ENCODE measurements around the gene CNMD. TPM values are rescaled to one million over a fixed set of nuclear protein-coding genes. Genes with fewer than 3 reads are reported as not detected.
A peak's percentile ranks its signal among the peaks of the same experiment; 100 is the strongest.
"Not testable (repeated sequence)": the region's sequence is repeated elsewhere in the genome, so short reads cannot be mapped to it uniquely, and the experiment has no call there.

CNMD gene
- total RNA-seq, 2 experiments from 2014 or later, result not detected

GRCh38 chr13:52708266-52708665 is 31.4 kb downstream of the CNMD start:
- H3K27ac Mint-ChIP-seq; DNase-seq; H3K27me3 Mint-ChIP-seq; CTCF ChIA-PET; H3K9me3 Mint-ChIP-seq; H3K36me3 Mint-ChIP-seq; H3K4me1 Mint-ChIP-seq (ENCODE audit: low read depth); H3K4me3 Mint-ChIP-seq; intact Hi-C loops (cut with micrococcal nuclease); POLR2A ChIA-PET: not testable (repeated sequence)

DNA sequence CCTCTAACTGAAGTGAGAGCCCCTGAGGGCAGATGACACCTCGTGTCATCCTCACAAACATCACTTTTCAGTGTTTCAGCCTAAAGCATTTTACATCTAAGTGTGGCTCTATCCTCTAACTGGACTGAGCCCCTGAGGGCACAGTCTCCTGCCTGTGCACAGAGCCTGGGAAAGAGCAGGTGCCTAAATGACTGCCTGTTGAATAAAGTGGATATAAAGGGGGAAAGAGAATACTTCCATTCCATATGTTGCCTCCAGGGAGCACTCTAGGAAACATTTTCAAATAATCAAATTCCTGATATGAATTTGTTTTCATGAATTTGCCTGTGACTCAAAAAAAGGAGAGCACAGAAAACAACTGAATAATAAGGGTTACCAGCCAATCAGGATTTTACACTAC is 32.2 kb downstream of the CNMD start:
- no peak for DNase-seq
- no peaks in the 10 kb centered on the region for H3K9me3 Mint-ChIP-seq
- H3K27me3 Mint-ChIP-seq, result no peaks in the 10 kb centered on the region
- no peak overlapping the region for H3K27ac Mint-ChIP-seq
- CTCF ChIA-PET, result no interaction called here
- POLR2A ChIA-PET, result no interaction called here
- H3K4me3 Mint-ChIP-seq, result no peak overlapping the region
- no peaks in the 10 kb centered on the region for H3K4me1 Mint-ChIP-seq (ENCODE audit: low read depth)
- intact Hi-C loops (cut with micrococcal nuclease), result no loop called here
- no peaks in the 10 kb centered on the region for H3K36me3 Mint-ChIP-seq

DNA sequence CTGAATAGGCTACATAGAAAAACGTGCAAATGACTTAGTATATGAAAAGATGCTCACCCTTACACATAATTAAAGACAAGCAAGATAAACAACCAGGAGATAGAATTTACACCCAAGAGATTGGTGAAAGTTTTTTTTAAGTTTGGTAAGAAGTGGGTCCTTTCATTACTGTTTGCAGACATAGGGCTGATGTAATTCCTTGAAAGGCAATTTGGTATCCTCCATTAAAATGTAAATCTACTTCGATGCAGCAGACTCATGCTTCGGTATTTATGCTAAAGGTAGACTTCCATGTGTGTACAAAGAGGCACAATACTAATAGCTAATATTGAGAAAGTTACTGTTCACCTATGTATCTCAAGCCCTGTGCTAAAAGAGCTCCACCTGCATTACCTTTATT is 33.5 kb downstream of the CNMD start:
- no peak overlapping the region for H3K4me3 Mint-ChIP-seq
- ChIA-PET POLR2A (no interaction called here), CTCF (no interaction called here)
- no peak for DNase-seq
- no peak overlapping the region for H3K27ac Mint-ChIP-seq
- no peaks in the 10 kb centered on the region for H3K4me1 Mint-ChIP-seq (ENCODE audit: low read depth)
- no peaks in the 10 kb centered on the region for H3K9me3 Mint-ChIP-seq
- no peaks in the 10 kb centered on the region for H3K27me3 Mint-ChIP-seq
- no peaks in the 10 kb centered on the region for H3K36me3 Mint-ChIP-seq
- intact Hi-C loops (cut with micrococcal nuclease), result no loop called here

GRCh38 chr13:52703482-52703881 is 36.1 kb downstream of the CNMD start:
- DNase-seq, result no peak
- intact Hi-C loops (cut with micrococcal nuclease), result no loop called here
- Mint-ChIP-seq H3K27ac (no peak overlapping the region), H3K4me1 (ENCODE audit: low read depth) (no peaks in the 10 kb centered on the region), H3K9me3 (no peaks in the 10 kb centered on the region), H3K4me3 (no peak overlapping the region), H3K27me3 (no peaks in the 10 kb centered on the region), H3K36me3 (no peaks in the 10 kb centered on the region)
- CTCF ChIA-PET, result interaction anchor here (0.8 kb wide), 1 partner anchor 27 kb away, joined by 3 read pairs; no protein-coding TSS in a partner anchor
- POLR2A ChIA-PET, result no interaction called here

- H3K27ac Mint-ChIP-seq, result no peak overlapping the region
- no peaks in the 10 kb centered on the region for H3K27me3 Mint-ChIP-seq
- H3K36me3 Mint-ChIP-seq, result peaks cover 9% of the 10 kb centered on the region
- no peaks in the 10 kb centered on the region for H3K9me3 Mint-ChIP-seq
- intact Hi-C loops (cut with micrococcal nuclease), result no loop called here
- H3K4me1 Mint-ChIP-seq (ENCODE audit: low read depth), result no peaks in the 10 kb centered on the region
- DNase-seq, result no peak
- no peak overlapping the region for H3K4me3 Mint-ChIP-seq
- CTCF ChIA-PET, result no interaction called here
- POLR2A ChIA-PET, result no interaction called here
Observed at GRCh38 chr13:52701728-52702465, 37.7 kb downstream of the CNMD start.

DNA sequence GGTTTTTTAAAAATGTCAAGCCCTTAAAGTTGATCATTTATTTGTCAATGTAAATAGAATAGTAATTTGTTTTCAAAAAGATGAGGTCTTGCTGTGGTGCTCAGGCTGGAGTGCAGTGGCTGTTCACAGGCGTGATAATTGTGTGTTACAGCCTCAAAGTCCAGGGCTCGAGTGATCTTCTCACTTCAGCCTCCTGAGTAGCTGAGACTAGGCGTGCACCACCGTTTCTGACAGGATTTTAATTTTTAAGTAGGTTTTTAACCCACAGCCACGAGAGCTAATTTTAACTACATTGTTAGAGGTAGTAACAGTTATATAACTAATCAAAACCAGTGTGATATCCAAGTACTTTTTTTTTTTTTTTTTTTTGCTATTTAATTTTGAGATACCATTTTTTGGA is 43.1 kb downstream of the CNMD start:
- no peaks in the 10 kb centered on the region for H3K9me3 Mint-ChIP-seq
- DNase-seq, result no peak
- H3K27ac Mint-ChIP-seq, result no peak overlapping the region
- H3K27me3 Mint-ChIP-seq, result no peaks in the 10 kb centered on the region
- intact Hi-C loops (cut with micrococcal nuclease), result loop anchor here (1.0 to 5.0 kb wide), 3 partner anchors 44 to 349 kb away; partner anchors contain the start of genes CKAP2 and SUGT1
- ChIA-PET CTCF (no interaction called here), POLR2A (no interaction called here)
- peaks cover 16% of the 10 kb centered on the region for H3K36me3 Mint-ChIP-seq
- H3K4me1 Mint-ChIP-seq (ENCODE audit: low read depth), result peaks cover 15% of the 10 kb centered on the region
- no peak overlapping the region for H3K4me3 Mint-ChIP-seq

DNA sequence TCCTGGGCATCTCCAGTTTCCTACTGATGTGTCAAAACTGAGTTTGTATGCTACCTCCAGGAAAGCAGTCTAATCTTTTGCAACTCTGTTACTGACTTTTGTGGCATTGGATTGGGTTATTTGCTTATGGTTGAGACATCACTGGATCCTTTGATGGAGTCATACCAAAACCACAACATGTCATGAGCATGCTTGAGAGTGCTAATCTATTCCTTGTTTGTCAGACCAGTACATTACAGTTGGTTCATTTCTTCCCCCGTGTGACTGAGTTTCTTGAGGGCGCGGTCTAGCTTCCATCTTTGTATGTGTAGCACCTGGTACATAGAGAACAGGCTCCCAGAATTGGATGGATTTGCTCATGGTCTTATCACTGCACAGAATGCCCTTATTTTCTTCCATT is 43.8 kb downstream of the CNMD start:
- H3K4me3 Mint-ChIP-seq, result no peak overlapping the region
- intact Hi-C loops (cut with micrococcal nuclease), result loop anchor here (1.0 to 5.0 kb wide), 4 partner anchors 36 to 349 kb away; partner anchors contain the start of genes CKAP2 and SUGT1
- no peaks in the 10 kb centered on the region for H3K27me3 Mint-ChIP-seq

DNA sequence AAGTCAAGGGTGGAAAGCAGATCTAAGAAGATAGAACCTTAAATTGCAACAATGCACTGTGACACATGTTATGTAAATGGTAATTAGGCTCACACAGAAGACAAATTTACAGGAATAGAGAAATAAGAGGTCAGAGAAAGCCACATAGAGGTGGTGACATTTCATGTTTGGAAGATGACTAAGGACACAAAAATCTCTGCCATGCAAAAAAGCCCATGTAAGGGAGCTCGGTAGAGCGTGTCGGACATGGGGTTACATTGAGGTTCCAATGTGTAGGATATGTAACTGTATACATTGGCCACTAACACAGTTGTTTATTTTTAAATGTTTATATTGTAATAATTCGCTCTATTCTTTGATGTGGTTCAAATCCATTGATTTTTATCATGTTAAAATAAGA is 53.2 kb downstream of the CNMD start:
- peaks cover 4% of the 10 kb centered on the region for H3K4me1 Mint-ChIP-seq (ENCODE audit: low read depth)
- ChIA-PET CTCF (no interaction called here), POLR2A (no interaction called here)
- no peaks in the 10 kb centered on the region for H3K27me3 Mint-ChIP-seq
- DNase-seq, result no peak
- intact Hi-C loops (cut with micrococcal nuclease), result no loop called here
- H3K9me3 Mint-ChIP-seq, result no peaks in the 10 kb centered on the region
- H3K36me3 Mint-ChIP-seq, result peaks cover 55% of the 10 kb centered on the region
- H3K4me3 Mint-ChIP-seq, result no peak overlapping the region
- no peak overlapping the region for H3K27ac Mint-ChIP-seq

More for the DNA sequence above, 43.8 kb downstream of the CNMD start:
- peak overlapping the region; percentile 31 for H3K27ac Mint-ChIP-seq
- peaks cover 15% of the 10 kb centered on the region for H3K4me1 Mint-ChIP-seq (ENCODE audit: low read depth)
- peak; percentile 71 for DNase-seq
- H3K36me3 Mint-ChIP-seq, result peaks cover 20% of the 10 kb centered on the region
- H3K9me3 Mint-ChIP-seq, result no peaks in the 10 kb centered on the region
- CTCF ChIA-PET, result no interaction called here
- POLR2A ChIA-PET, result no interaction called here

GRCh38 chr13:52685806-52686205 is 53.8 kb downstream of the CNMD start:
- H3K9me3 Mint-ChIP-seq; CTCF ChIA-PET; H3K4me1 Mint-ChIP-seq (ENCODE audit: low read depth); POLR2A ChIA-PET; H3K27ac Mint-ChIP-seq; H3K27me3 Mint-ChIP-seq; H3K4me3 Mint-ChIP-seq; intact Hi-C loops (cut with micrococcal nuclease); DNase-seq: not testable (repeated sequence)
- H3K36me3 Mint-ChIP-seq, result peaks cover 57% of the 10 kb centered on the region

DNA sequence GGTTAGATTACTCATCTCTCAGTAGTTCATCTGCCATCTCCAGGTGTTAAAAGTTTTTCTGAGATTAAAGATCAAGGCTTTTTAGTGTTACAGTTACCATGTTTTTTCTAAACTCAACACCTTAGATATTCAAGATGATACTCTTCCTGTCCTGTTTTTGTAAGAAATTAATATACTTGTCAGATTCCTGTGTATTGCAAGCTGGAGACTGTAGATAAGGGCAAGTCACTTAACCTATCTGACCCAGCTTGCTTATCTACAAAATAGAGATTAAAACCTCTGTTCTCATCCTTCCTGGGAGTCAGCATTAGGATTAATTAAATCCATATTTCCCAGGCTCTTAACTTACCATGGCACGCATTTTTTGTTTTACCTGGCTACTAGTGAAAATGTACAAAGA is 61.8 kb downstream of the CNMD start:
- no peaks in the 10 kb centered on the region for H3K9me3 Mint-ChIP-seq
- no peaks in the 10 kb centered on the region for H3K4me1 Mint-ChIP-seq (ENCODE audit: low read depth)
- POLR2A ChIA-PET, result no interaction called here
- intact Hi-C loops (cut with micrococcal nuclease), result loop anchor here (1.0 kb wide), 1 partner anchor 13 kb away; no protein-coding TSS in a partner anchor
- peaks cover 40% of the 10 kb centered on the region for H3K36me3 Mint-ChIP-seq
- no peak overlapping the region for H3K27ac Mint-ChIP-seq
- H3K4me3 Mint-ChIP-seq, result no peak overlapping the region
- DNase-seq, result no peak
- H3K27me3 Mint-ChIP-seq, result no peaks in the 10 kb centered on the region
- CTCF ChIA-PET, result interaction anchor here (1.5 kb wide), 1 partner anchor 132 kb away, joined by 4 read pairs; no protein-coding TSS in a partner anchor

DNA sequence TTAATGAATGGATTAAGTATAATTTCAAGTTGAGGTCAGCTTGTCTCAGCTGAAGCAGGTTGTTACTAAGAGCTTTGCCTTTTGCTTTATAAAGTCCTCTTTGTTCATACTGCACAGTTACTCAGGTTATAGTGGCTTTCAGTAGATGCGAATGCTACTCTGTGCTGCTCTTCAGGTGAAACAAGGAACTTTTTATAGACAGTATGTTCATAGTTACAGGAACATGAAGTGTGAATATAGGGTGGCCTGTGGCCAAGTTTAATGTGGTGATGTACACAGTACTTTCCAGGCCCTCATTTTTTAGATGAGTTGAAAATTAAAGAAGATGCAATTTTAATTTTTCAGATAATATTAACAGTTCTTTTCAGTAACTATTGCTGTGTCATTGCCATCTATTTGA is 66.2 kb downstream of the CNMD start:
- no peak overlapping the region for H3K27ac Mint-ChIP-seq
- H3K4me1 Mint-ChIP-seq (ENCODE audit: low read depth), result peaks cover 2% of the 10 kb centered on the region
- no peaks in the 10 kb centered on the region for H3K27me3 Mint-ChIP-seq
- no peak overlapping the region for H3K4me3 Mint-ChIP-seq
- POLR2A ChIA-PET, result no interaction called here
- H3K36me3 Mint-ChIP-seq, result peaks cover 30% of the 10 kb centered on the region
- DNase-seq, result no peak
- intact Hi-C loops (cut with micrococcal nuclease), result no loop called here
- CTCF ChIA-PET, result no interaction called here
- no peaks in the 10 kb centered on the region for H3K9me3 Mint-ChIP-seq

- H3K27ac Mint-ChIP-seq, result no peak overlapping the region
- H3K4me3 Mint-ChIP-seq, result no peak overlapping the region
- no peaks in the 10 kb centered on the region for H3K9me3 Mint-ChIP-seq
- peaks cover 23% of the 10 kb centered on the region for H3K36me3 Mint-ChIP-seq
- intact Hi-C loops (cut with micrococcal nuclease), result no loop called here
- DNase-seq, result no peak
- peaks cover 2% of the 10 kb centered on the region for H3K4me1 Mint-ChIP-seq (ENCODE audit: low read depth)
- POLR2A ChIA-PET, result no interaction called here
- no peaks in the 10 kb centered on the region for H3K27me3 Mint-ChIP-seq
- CTCF ChIA-PET, result no interaction called here
Observed at GRCh38 chr13:52670726-52671125, 68.9 kb downstream of the CNMD start.

- peaks cover 23% of the 10 kb centered on the region for H3K36me3 Mint-ChIP-seq
- POLR2A ChIA-PET, result no interaction called here
- H3K4me3 Mint-ChIP-seq, result no peak overlapping the region
- H3K27ac Mint-ChIP-seq, result no peak overlapping the region
- intact Hi-C loops (cut with micrococcal nuclease), result loop anchor here (5.0 to 10.0 kb wide), 2 partner anchors 295 to 483 kb away; no protein-coding TSS in a partner anchor
- DNase-seq, result no peak
- H3K9me3 Mint-ChIP-seq, result no peaks in the 10 kb centered on the region
- no peaks in the 10 kb centered on the region for H3K27me3 Mint-ChIP-seq
- peaks cover 2% of the 10 kb centered on the region for H3K4me1 Mint-ChIP-seq (ENCODE audit: low read depth)
- CTCF ChIA-PET, result interaction anchor here (0.9 kb wide), 1 partner anchor 11 kb away, joined by 3 read pairs; no protein-coding TSS in a partner anchor
Observed at GRCh38 chr13:52669677-52670076, 69.9 kb downstream of the CNMD start.
